NCI-H748 treated with DMSO at 0.1 percent for 48 hours (cell line): ENCODE measurements around the gene ESR2.

Source experiments
- DNase-seq: peaks from one replicate; lab custom pipeline; 2025; lab: John Stamatoyannopoulos, UW

Gene ESR2

DNA sequence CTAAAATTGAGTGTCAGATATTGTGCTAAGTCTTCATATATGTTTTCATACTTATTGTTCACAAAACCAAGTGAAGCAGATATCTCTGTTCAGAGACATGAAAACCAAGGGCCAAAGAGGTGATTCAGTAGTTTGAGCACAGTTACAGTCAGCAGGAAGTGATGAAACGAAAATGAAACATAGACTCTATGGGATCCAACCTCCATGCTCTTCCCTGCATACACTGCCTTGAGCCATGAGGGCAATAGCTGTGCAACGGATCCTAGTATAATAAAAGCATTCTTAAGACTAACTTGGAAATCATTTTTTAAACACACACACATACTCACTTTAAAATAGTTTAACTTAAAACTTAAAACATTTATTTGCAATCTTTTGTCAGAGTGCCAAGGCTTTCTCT is 27.9 kb downstream of the ESR2 start:
- no peak for DNase-seq

DNA sequence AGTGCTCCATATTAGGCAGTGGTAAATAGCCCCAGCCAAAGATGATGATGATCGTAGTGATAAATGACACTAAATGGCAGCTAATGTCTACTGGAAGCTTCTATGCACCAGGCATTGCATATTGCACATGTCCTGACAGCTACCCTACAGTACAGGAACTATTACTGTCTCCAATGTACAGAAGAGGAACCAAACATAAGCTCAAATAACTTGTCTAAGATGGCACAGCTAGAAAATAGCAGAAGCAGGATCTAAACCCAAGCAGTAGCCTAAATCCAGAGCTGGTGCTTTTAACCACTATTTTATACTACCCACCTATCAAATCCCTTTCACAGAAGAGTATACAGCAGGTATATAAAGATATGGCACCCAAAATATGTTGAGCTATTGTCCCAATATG is 28.9 kb downstream of the ESR2 start:
- DNase-seq = no peak

DNA sequence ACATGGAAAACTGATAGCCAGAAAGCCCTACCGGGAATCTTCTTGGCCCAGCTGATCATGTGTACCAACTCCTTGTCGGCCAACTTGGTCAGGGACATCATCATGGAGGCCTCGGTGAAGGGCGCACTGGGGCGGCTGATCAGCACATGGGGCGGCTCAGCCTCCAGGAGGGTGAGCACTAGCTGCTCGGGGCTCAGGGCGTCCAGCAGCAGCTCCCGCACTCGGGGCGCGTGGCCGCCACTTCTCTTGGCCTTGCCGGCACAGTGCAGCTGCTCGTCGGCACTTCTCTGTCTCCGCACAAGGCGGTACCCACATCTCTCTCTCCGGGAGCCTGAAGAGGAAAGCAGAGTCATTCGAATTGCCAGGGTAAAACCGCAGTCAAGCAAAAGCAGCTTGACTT is 33.8 kb downstream of the ESR2 start:
- DNase-seq = no peak

DNA sequence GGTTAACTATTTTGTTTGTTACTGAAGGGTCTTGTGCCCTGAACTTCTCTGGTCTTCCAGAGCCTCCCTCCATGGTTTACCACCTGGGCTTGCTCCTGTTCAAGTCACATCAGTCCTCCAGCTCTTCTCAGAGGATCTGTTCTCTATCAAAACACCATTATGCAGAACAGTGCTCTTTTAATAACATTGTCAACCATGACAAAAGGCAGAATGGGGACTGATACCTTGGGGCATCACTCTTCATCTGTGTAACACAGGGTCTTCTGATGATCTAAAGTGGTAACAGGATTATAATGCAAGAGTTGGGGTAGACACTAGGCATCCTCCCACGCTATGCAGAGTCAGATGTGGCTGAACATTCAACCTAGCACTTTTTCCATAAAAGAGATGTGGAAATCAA is 38.4 kb downstream of the ESR2 start:
- no peak for DNase-seq

DNA sequence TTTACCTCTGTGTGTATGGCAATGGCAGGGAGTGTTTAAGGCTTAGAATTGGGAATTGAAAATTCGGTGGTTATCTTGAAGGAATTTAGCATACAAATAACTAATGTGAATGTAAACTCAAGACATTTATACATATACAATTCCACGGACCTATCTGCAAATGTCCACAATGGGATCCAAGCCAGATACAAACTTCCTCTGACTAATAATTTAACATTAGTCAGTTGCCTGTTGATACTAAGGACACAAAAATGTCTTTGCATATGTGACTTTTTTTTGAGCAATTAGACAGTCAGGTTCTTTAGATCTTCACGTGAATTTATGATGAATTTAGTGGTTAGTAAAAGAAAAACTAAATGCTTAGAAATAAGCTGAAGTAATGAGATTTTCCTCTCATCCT is 40.5 kb downstream of the ESR2 start:
- DNase-seq = no peak

DNA sequence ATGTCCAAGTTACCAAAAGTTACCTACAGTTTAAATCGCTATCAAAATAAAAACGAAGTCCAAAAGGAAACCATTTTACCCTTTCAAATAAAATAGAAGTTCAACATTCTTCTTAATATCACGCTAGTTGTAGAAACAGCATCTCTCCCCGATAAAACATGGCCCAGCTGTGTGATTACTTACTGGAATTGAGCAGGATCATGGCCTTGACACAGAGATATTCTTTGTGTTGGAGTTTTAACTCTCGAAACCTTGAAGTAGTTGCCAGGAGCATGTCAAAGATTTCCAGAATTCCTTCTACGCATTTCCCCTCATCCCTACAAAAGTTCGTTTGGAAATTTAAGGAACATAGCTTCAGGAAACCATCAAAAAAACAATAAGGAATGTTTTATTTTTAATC is 44.8 kb downstream of the ESR2 start:
- no peak for DNase-seq

DNA sequence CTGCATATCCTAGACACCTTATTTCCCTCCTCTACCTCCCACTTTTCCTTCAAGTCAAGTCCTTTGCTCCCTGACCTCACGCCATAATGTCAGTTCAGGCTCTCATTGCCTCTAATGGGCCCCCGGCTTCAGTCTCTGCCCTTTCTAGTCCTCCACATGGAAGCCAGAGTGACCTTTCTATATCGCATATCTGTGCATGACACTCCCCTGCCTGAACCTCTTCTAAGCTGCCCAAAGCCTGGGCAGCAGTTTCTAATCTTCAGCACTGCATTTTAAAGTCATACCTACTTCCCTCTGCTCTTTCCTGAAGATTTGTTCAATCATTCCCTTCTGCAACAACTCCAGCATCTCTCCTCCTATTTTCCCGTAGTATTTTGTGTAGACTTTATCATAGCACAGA is 45.5 kb downstream of the ESR2 start:
- DNase-seq = no peak

DNA sequence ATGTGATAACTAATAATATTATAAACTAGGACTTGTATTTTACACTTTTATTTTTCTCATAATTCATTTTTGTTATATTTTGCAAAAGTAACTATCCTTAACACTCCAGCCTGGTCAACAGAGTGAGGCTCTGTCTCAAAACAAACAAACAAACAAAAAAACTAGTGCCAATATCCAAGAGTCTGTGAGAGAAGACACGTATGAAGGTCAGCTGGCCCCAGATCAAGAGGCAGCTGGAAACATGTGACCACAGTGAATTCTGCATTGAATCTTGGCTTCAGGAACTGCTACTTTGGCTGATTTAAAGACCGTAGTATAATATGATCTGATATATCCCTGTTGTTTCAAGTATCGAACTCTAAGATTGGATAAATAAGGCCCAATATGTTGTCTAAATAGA is 47.0 kb downstream of the ESR2 start:
- DNase-seq = no peak

DNA sequence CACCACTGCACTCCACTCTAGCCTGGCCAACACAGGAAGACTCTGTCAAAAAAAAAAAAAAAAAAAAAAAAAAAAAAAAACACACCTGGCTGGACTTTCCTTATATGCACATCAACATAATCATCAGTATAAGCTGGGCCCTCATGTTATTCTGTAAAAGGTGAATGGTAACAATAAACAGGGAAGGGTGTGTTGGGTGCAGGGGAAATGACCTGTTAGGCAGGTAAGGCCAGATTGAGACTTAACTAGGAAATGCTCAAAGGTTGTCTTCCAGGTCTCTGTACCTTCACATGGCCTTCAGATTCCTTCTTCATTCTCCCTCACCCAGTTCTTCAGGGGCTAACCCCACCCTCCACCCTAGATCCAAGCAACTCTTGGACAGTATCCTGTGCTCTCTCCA is 47.5 kb downstream of the ESR2 start:
- DNase-seq = no peak

DNA sequence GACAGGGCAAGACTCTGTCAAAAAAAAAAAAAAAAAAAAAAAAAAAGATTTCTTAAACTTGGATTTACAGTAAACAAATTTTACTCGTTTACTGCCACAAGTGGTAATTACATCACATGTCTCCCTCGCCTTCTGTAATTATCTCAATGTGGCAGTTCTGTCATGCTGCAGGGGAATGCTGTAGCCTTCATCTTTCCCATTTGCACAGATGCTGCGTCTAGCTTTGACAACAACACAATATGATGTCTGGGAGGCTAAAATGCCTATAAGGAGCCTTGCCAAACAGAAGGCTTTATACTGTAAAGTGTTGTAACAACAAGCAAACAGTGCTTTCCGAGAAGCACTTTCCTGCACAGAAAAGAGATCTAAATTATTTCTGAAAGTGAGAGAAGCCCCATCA is 48.7 kb downstream of the ESR2 start:
- DNase-seq = no peak

DNA sequence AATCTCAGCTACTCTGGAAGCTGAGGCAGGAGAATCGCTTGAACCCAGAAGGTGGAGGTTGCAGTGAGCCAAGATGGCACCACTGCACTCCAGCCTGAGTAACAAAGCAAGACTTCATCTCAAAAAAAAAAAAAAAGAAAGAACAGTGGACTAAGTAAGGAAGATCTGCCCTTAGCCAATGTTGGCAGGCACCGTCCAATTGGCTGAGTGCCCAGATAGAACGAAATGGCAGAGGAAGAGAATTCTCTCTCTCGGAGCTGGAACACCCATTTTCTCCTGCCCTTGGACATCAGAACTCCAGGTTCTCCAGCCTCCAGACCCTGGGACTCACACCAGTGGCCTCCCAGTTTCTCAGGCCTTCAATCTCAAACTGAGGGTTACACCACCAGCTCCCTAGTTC is 49.9 kb downstream of the ESR2 start:
- DNase-seq = no peak

DNA sequence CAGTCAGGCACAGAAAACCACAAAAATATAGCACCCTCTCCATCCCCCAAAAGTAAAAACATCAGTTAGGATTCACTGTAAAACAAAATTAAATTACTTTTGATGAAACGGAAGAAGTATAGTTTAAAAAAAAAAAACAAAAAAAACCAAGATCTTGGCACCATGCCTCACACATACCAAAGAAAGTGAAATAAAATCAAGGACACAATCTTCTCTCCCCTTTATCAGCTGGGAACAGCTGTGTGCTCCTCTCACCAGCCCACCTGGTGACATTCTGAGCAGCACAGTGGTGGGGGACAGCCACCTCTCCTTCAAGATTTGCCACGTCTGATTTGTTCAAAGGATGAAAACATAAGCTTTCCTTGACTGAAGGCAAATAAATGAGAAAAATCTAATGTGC is 55.5 kb downstream of the ESR2 start:
- DNase-seq = no peak

DNA sequence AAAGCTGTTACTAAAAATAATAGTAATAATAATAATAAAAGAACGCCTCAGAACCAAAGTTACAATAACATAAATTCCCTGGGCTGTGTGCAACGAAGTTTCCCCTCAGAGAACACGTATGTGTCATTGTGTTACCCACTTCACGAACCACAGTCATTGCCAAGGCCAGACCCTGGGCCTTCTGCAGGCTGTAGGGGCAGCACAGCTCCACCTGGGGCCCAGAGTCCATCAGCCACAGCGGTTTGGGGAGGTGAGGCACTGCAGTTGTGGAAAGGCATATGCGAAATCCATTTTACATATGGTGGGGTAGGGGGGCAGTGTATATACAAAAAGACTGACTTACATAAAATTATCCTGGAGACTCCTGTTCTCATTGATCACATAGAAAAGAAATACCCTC is 56.1 kb downstream of the ESR2 start:
- no peak for DNase-seq

DNA sequence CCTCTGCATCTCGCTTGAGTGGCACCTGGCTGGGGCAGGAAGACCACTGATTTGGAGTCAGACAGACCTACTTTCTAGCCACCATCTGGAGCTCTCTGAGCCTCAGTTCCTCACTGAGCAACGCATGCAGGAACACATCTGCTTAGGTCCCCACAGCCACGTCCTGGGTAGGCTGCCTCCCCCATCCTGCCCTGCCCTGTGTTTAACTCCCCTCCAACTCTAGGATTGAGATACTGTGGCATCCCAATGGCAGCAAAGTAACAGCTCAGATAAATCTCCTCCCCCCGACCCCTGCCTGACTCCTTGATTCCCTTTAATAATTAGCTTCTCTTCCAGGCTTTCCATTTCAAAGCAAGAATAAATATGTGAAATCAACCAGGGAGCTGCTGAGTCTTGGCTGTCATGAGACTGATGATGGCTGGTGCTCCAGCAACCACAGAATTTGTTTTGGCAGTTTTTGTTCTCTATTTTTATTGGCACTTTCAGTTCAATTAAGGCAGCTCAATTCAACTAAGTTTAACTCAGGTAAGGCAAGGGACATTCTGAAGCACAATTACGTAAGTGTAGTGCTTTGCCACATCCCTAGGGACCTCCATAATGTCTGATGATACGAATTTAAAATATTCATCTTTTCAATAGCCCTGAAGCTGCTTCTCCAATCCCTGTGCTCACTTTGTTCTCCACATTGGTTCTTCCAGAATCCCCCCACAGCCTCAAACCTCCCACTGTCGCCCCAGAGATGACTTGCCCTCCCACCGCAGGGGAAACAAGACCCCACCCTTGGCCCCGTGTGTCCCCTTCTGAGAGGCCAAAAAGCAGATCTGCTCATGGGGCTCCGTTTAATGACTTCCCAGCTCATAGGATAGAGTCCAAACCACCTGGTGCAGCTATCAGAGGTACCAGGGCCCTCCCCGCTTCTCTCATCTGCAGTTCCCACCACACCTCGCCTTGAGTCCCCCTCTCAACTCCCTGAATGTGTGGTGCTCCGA is 58.2 kb downstream of the ESR2 start:
- DNase-seq = no peak

DNA sequence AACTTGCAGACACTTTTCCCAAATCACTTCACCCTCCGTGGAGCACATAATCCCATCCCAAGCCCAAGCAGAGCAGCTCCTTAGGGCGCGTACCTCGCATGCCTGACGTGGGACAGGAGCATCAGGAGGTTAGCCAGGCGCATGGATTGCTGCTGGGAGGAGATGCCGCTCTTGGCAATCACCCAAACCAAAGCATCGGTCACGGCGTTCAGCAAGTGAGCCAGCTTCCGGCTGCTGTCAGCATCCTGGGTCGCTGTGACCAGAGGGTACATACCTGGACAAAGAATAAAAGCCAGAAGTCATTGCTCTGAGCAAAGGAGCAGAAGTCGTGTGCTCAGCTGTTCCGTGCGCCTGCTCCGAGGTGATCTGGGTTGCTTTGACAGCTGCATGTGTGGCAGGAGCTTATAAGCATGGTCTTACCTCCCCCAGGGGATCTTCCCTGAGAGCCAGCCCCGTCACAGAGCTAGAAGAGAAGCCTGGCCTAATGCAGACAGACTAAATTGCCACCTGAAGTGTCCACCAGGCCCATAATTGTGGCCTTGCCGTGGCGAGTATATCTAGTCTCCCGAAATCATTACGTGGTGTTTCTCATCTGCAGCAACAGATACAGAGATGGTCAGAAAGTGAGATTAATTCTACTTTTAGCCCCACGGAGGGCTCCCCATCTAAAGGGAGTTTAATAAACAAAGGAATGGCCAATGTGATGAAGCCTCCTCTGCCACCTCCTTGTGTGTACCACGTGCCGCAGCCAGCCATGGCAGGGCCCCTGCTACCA is 59.1 kb downstream of the ESR2 start:
- DNase-seq = no peak

DNA sequence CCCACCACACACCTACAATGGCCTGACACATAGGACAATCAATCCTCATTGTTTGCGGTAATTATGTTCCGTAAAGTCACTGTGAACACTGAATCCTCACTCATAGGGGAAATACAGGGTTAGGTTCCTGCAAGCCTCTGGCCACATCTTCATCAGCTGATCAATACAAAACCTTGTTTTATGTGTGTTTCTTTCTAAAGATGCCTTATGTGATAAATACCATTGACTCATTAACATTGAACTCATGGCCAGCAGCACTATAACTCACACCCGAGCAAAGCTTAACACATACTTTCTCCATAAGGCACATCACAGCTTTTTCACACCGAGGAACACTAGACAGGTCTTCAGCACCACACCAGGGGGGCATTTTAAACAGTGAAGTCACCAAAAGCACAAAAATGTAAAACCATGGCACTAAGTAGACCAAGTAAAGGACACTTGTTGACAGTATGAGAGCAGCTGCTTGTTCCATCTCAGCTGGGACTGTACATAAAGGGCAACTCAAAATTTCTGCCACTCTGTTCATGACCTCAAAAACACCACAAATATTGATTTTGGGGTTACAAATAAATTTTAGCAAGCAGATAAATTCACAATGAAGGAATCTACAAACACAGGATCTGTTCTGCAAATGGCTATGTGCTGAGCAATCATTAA is 60.5 kb downstream of the ESR2 start:
- DNase-seq = no peak

DNA sequence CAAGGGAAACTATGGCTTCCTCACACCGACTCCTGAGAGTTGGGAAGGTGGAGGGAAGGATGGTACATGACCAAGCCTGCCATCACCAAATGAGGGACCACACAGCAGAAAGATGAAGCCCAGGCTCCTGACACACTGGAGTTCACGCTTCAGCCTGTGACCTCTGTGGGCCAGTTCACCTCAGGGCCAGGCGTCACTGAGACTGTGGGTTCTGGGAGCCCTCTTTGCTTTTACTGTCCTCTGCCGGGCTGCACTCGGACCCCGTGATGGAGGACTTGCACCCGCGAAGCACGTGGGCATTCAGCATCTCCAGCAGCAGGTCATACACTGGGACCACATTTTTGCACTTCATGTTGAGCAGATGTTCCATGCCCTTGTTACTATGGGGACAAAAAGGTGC is 61.2 kb downstream of the ESR2 start:
- no peak for DNase-seq

DNA sequence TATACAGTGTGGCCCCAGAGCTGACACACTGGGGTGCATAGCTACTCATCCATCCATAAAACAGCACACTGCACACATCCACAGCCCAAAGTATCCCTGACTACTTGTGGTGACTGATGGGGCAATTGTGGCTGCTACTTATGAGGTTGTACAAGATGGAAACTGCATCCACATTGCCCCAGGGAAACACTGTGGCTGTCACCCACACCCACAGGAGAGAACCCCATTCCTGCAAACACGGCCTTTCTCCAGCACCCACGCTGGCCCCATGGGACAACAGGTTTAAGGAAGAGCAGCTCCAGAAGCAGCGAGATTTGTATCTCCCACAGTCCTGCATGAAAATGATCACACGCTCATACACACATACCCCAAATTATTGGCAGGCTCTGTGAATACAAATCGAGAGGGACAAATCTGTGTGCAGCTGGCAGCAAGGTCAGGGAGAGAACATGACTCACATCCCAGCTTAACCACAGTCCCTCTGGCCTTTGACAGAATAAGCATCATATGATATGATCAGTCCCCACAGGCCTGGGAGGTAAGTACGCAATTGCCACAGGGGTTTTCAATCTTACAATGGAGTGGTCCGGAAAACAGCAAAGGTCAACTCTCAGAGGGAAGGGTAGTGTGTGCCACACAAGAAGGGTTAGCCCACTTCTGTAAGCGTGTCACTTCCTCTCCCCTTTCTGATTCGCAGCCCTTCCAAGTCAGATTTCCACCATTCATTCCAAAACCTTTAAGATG is 61.9 kb downstream of the ESR2 start:
- DNase-seq = no peak

DNA sequence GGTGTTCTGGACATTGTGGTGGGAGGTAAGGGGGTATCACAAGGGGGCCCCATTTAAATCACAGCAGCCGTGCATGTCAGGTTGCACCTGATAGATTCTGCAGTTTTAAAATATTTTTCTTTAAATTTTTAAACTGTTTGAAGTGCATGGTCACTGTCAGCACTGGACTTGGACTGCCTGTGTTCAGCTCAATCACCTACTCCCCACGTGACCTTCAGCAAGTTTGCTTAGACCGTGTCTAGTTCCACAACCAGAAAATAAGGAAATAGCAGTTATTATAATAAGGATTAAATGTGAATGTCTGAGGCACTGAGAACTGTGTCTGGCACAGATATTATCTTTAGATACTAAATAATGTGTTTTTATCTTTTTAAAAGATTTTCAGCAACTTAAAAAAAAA is 64.7 kb downstream of the ESR2 start:
- no peak for DNase-seq

DNA sequence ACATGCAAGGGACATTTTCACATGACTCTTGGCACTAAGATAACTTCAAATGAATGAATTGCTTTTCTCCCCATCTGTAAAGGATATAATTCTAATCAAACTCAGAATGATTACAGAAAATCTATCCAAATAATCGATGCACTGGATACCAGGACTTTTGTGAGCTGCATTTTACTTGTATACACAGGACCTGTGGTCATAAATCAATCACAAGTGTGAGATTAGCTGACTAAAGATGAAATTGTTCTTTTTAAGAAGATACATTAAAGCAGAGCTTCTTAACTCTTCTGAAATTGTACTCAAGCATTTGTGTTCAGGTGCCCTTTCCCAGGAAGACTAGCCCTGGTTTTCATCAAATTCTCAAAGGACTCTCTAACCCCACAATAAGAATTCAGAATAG is 66.3 kb downstream of the ESR2 start:
- DNase-seq = no peak

DNA sequence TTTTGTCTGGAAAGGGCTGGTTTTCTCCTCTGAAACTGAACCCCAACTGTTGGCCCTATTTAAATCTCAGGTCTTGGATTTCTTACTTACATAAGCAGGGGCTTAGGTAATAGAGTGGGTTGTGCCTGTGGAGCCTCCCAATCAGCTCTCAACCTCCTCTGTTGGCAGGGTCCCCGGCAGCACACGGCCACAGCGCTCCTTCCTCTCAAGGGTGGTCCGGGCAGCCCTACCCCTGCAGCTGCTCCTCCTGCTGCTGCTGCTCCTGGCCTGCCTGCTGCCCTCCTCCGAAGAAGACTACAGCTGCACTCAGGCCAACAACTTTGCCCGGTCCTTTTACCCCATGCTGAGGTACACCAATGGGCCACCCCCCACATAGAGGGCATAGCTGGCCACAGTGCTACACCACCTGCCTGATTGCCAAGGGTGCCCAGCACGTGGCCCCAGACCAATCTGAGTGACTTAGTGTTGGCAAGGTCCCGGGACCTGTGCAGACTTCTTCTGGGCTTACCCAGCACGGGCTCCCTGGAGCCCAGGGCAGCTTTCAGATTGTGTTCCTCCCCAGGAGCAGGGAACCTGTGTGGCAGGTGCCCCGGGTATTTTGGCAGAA is 68.9 kb downstream of the ESR2 start:
- DNase-seq = no peak
